GM12878 (cell line): ENCODE results near the gene C19orf18. TPM values are rescaled to one million over a fixed set of nuclear protein-coding genes. Genes with fewer than 3 reads are reported as not detected.

Experiments used
- ATAC-seq: fragments of 200-7000 bp; cut with Tn5 transposase; 3 replicates; pipeline ENCODE4 v1.9.1; 2020; ENCODE audit warnings: mild to moderate bottlenecking, moderate library complexity
- BruUV-seq: library from RNA; stranded (reverse); fragments of 400-500 nt; replicated peaks from 2 replicates; lab custom pipeline; 2021; lab: Mats Ljungman, UMichigan
- CTCF ChIA-PET: fragments of 300-600 bp; sonication (Branson Sonifier 250); formaldehyde crosslinking; extraction: SDS; loops from one replicate; lab custom pipeline; 2021; ENCODE audit warnings: inconsistent platforms; lab: Yijun Ruan, JAX
- POLR2A ChIA-PET: fragments of 350-600 bp; formaldehyde crosslinking; extraction: SDS; loops from one replicate; lab custom pipeline; 2021; ENCODE audit warnings: inconsistent platforms; lab: Charles Lee
- RAD21 ChIA-PET: fragments of 300-600 bp; sonication (Branson Sonifier 250); formaldehyde crosslinking; loops from one replicate; lab custom pipeline; 2023; ENCODE audit warnings: antibody characterized with exemption; ENCODE audit not compliant: unreplicated experiment; lab: Charles Lee
- SMC1A ChIA-PET: fragments of 300-600 bp; sonication (Branson Sonifier 250); formaldehyde crosslinking; loops from one replicate; lab custom pipeline; 2023; ENCODE audit not compliant: unreplicated experiment, uncharacterized antibody; lab: Charles Lee
- DNase-seq: peaks from one replicate; pipeline ENCODE4 v3.0.0-alpha.2; 2011; ENCODE audit warnings: low read depth, low spot score
- FAIRE-seq: peaks from 3 replicates; lab custom pipeline; 2011; peaks lifted over from hg19 to GRCh38; lab: Jason Lieb, UNC
- H2AFZ ChIP-seq: 2 replicates; pipeline ENCODE4 v1.6.0; 2011; ENCODE audit warnings: low read depth, low read length, control low read depth; ENCODE audit not compliant: control insufficient read depth
- H3K27ac ChIP-seq: 2 replicates; pipeline ENCODE4 v1.5.1; 2011; ENCODE audit warnings: control low read depth; ENCODE audit not compliant: control insufficient read depth, insufficient read depth
- H3K27me3 ChIP-seq, 2 experiments: replicated peaks in 1 of 2; 2 replicates each; pipeline versions ENCODE4 v1.6.0 to v1.6.1; 2011; ENCODE audit warnings: low read length in 1 of 2; ENCODE audit not compliant: control insufficient read depth in 2 of 2, insufficient read depth in 2 of 2
- H3K36me3 ChIP-seq, 2 experiments: 2 replicates each; pipeline ENCODE4 v1.5.1; 2011; ENCODE audit warnings: low read length in 1 of 2; ENCODE audit not compliant: control insufficient read depth in 2 of 2, insufficient read depth in 2 of 2
- H3K4me1 ChIP-seq: 2 replicates; pipeline ENCODE4 v1.6.1; 2011; ENCODE audit warnings: mild to moderate bottlenecking, low read length, moderate library complexity, mixed read lengths; ENCODE audit not compliant: control insufficient read depth, insufficient read depth
- H3K4me2 ChIP-seq: 2 replicates; pipeline ENCODE4 v1.6.0; 2011; ENCODE audit warnings: control low read depth; ENCODE audit not compliant: control insufficient read depth, insufficient read depth
- H3K4me3 ChIP-seq: fragments of 200-600 bp; sonication (generic); 2 replicates; pipeline ENCODE4 v1.5.1; 2016
- H3K79me2 ChIP-seq: 2 replicates; pipeline ENCODE4 v1.6.0; 2011; ENCODE audit warnings: low read length; ENCODE audit not compliant: control insufficient read depth, insufficient read depth
- H3K9ac ChIP-seq: 2 replicates; pipeline ENCODE4 v1.8.0; 2011; ENCODE audit warnings: low read length, control low read depth, mixed read lengths; ENCODE audit not compliant: control insufficient read depth, insufficient read depth
- H3K9me3 ChIP-seq: replicated peaks from 3 replicates; pipeline ENCODE4 v1.5.1; 2011; ENCODE audit warnings: mild to moderate bottlenecking, low read length; ENCODE audit not compliant: control insufficient read depth, insufficient read depth
- H4K20me1 ChIP-seq: 2 replicates; pipeline ENCODE4 v1.6.0; 2011; ENCODE audit not compliant: control insufficient read depth, insufficient read depth
- BHLHE40 ChIP-seq, 2 experiments: fragments of 450-650 bp in 1 of 2; IDR thresholded peaks; 2 replicates each; pipeline ENCODE4 v1.6.1; 2011 to 2017; ENCODE audit warnings: low read depth in 2 of 2, borderline replicate concordance in 1 of 2, improper control_type of control experiment in 1 of 2, low read length in 1 of 2, mild to moderate bottlenecking in 1 of 2
- CBX3 ChIP-seq: fragments of 200-600 bp; sonication (generic); IDR thresholded peaks from 2 replicates; pipeline ENCODE4 v1.6.1; 2016; ENCODE audit warnings: low read depth, borderline replicate concordance
- CEBPB ChIP-seq, 2 experiments: fragments of 150-350 bp in 1 of 2; IDR thresholded peaks; 2 replicates each; pipeline ENCODE4 v1.6.1; 2012 to 2014; ENCODE audit warnings: low read depth in 2 of 2, low read length in 2 of 2, borderline replicate concordance in 1 of 2, inconsistent platforms in 1 of 2
- CTCF ChIP-seq, 3 experiments: IDR thresholded peaks in 2 of 3; conservative IDR thresholded peaks in 1 of 3; 2 replicates each; pipeline ENCODE4 v1.5.1; 2011; ENCODE audit warnings: low read depth in 3 of 3, low read length in 3 of 3, mild to moderate bottlenecking in 3 of 3, control low read depth in 2 of 3, moderate library complexity in 2 of 3, inconsistent platforms in 1 of 3, mixed read lengths in 1 of 3; ENCODE audit not compliant: control insufficient read depth in 2 of 3, insufficient read depth in 1 of 3; ENCODE audit errors: extremely low read depth in 1 of 3
- CUX1 ChIP-seq: IDR thresholded peaks from 2 replicates; pipeline ENCODE4 v1.6.1; 2012; ENCODE audit warnings: improper control_type of control experiment, low read depth, low read length; ENCODE audit not compliant: insufficient replicate concordance
- HDAC6 ChIP-seq: fragments of 200-600 bp; sonication (generic); IDR thresholded peaks from one replicate; pipeline ENCODE4 v1.8.0; 2017; ENCODE audit warnings: antibody characterized with exemption; ENCODE audit not compliant: unreplicated experiment
- IKZF1 ChIP-seq: fragments of 450-650 bp; conservative IDR thresholded peaks from 2 replicates; pipeline ENCODE4 v1.6.1; 2017; ENCODE audit warnings: antibody characterized with exemption, mild to moderate bottlenecking
- RAD21 ChIP-seq: IDR thresholded peaks from 2 replicates; pipeline ENCODE4 v1.6.1; 2011; ENCODE audit warnings: mild to moderate bottlenecking, low read depth, low read length, moderate library complexity; ENCODE audit not compliant: insufficient read depth
- SREBF1 ChIP-seq: IDR thresholded peaks from 2 replicates; pipeline ENCODE4 v1.6.1; 2012; ENCODE audit warnings: mild to moderate bottlenecking, low read length
- STAT3 ChIP-seq: IDR thresholded peaks from 2 replicates; pipeline ENCODE4 v1.6.1; 2011; ENCODE audit warnings: low read depth, low read length, improper control_type of control experiment
- SUZ12 ChIP-seq: fragments of 200-600 bp; sonication (generic); IDR thresholded peaks from one replicate; pipeline ENCODE4 v1.6.1; 2018; ENCODE audit warnings: antibody characterized with exemption, mild to moderate bottlenecking; ENCODE audit not compliant: unreplicated experiment
- TCF7 ChIP-seq: IDR thresholded peaks from 2 replicates; pipeline ENCODE4 v1.6.1; 2014; ENCODE audit warnings: antibody characterized with exemption, borderline replicate concordance
- YY1 ChIP-seq: IDR thresholded peaks from 2 replicates; pipeline ENCODE4 v1.6.1; 2011; ENCODE audit warnings: low read depth, mild to moderate bottlenecking, low read length
- ZNF24 ChIP-seq: fragments of 450-650 bp; IDR thresholded peaks from 2 replicates; pipeline ENCODE4 v1.6.1; 2017; ENCODE audit warnings: antibody characterized with exemption, mild to moderate bottlenecking
- WGBS: methylation state at CpG from one replicate; pipeline ENCODE4 v1.1.6; 2016; ENCODE audit warnings: low lambda C conversion rate; ENCODE audit not compliant: insufficient replicate concordance, insufficient coverage; ENCODE audit errors: missing lambda C conversion rate; 5-methylcytosine and 5-hydroxymethylcytosine counted together
- in situ Hi-C: fragments of 300-500 bp; cut with MboI; formaldehyde crosslinking; loops from 9 replicates; pipeline ENCODE4 v1.14.3; 2018; ENCODE audit warnings: mixed read lengths
- intact Hi-C: fragments of 100-400 bp; cut with micrococcal nuclease; formaldehyde crosslinking; loops from one replicate; pipeline ENCODE4 v1.14.2; 2022; ENCODE audit not compliant: unreplicated experiment
- polyA plus RNA-seq, 11 experiments: library from polyadenylated mRNA; depleted of rRNA in 4 of 11; unstranded in 6 of 11; stranded (reverse) in 5 of 11; fragments of >200 nt; fragmentation: Nextera tagmentation in 4 of 11; fragmentation: Illumina TruSeq in 1 of 11; extraction: Ambion mirVana in 4 of 11; extraction: Trizol in 1 of 11; gene quantifications; 1 replicate in 1 of 11; 2 replicates in 10 of 11; pipeline versions ENCODE4 v1.2.1 to v1.2.3, GENCODE V29; 2011 to 2016; ENCODE audit warnings: inconsistent platforms in 2 of 11, missing spikeins in 2 of 11, low read depth in 1 of 11
- total RNA-seq, 4 experiments: library from RNA; depleted of rRNA in 3 of 4; stranded (reverse); fragments of >200 nt in 3 of 4; fragmentation: Illumina TruSeq in 1 of 4; extraction: Trizol in 1 of 4; gene quantifications; 2 replicates each; pipeline versions ENCODE4 v1.2.1 to v1.2.3, GENCODE V29; 2013 to 2021
- TF ChIP-seq, protein P1 (sequence below): fragments of 450-650 bp; IDR thresholded peaks from 2 replicates; pipeline ENCODE4 v1.6.1; 2016; ENCODE audit warnings: mild to moderate bottlenecking

C19orf18 gene
- total and polyA plus RNA-seq, 10 of the 15 experiments (the other 5 are each of a cell fraction or from before 2014, with no cell fraction given) = 0.12 to 0.29 (median 0.21) TPM; not detected in 7

DNA sequence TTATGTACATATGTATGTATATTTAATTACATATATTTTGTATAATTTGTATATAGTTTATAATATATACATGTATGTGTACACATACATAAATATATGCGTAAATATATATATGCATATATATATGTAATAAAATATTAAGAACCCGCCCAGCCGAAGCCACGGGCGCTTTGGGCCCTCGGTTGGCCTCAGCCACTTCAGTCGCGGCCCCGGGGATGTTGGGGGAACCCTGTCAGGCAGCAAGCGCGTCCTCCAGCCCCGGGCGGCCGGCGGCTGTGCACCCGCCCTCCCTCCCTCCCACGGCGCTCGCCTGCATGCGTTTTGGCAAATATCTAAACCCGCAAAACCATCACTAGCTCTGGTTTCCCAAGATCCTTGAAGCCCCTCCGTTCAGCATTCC, 36.2 kb upstream of the C19orf18 start:
- no TSS peak for BruUV-seq
- TF ChIP-seq YY1 (no peak), SREBF1 (no peak), CEBPB (IDR thresholded peaks at IDR 0.05; ENCODE audit: borderline replicate concordance in 1 of 2, low read depth in 2 of 2, low read length in 2 of 2) (no peak), IKZF1 (no peak), STAT3 (no peak), CTCF (IDR thresholded peaks at IDR 0.05 in 2 of 3, conservative IDR thresholded peaks at IDR 0.05 in 1 of 3; ENCODE audit: control insufficient read depth in 2 of 3, extremely low read depth in 1 of 3, insufficient read depth in 1 of 3, low read depth in 3 of 3, low read length in 3 of 3) (no peak), BHLHE40 (IDR thresholded peaks at IDR 0.05; ENCODE audit: borderline replicate concordance in 1 of 2, low read depth in 2 of 2, low read length in 1 of 2) (no peak), TCF7 (no peak), CBX3 (no peak), ZNF24 (no peak), SUZ12 (no peak), CUX1 (no peak), HDAC6 (no peak), RAD21 (no peak)
- TF ChIP-seq, protein P1, sequence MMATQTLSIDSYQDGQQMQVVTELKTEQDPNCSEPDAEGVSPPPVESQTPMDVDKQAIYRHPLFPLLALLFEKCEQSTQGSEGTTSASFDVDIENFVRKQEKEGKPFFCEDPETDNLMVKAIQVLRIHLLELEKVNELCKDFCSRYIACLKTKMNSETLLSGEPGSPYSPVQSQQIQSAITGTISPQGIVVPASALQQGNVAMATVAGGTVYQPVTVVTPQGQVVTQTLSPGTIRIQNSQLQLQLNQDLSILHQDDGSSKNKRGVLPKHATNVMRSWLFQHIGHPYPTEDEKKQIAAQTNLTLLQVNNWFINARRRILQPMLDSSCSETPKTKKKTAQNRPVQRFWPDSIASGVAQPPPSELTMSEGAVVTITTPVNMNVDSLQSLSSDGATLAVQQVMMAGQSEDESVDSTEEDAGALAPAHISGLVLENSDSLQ = no peak

More for the DNA sequence above, 36.2 kb upstream of the C19orf18 start:
- DNase-seq (no peak), FAIRE-seq (no peak), ATAC-seq (no peak)
- Histone ChIP-seq H3K9me3 (peaks cover 21% of the 10 kb centered on the region; the same call in 2 of the 3 replicates), H2AFZ (no peak overlapping the region), H3K4me2 (no peak overlapping the region), H3K27me3 (no peaks in the 10 kb centered on the region), H3K4me1 (no peaks in the 10 kb centered on the region), H3K9ac (no peak overlapping the region), H3K36me3 (no peaks in the 10 kb centered on the region), H4K20me1 (no peaks in the 10 kb centered on the region), H3K79me2 (no peaks in the 10 kb centered on the region), H3K27ac (no peak overlapping the region), H3K4me3 (no peak overlapping the region)
- ChIA-PET SMC1A (no interaction called here), RAD21 (no interaction called here), CTCF (no interaction called here), POLR2A (interaction anchor here (1.0 kb wide), 1 partner anchor 8 kb away, joined by 3 read pairs; the partner anchor contains the start of gene ZNF606)
- 89% methylated on average over 18 of the region's 22 CpGs for WGBS
- intact Hi-C loops (no loop called here), in situ Hi-C loops (no loop called here)
